Measurements from ENCODE around the gene RPL27A. TPM values are rescaled to one million over a fixed set of nuclear protein-coding genes. Genes with fewer than 3 reads are reported as not detected.

RPL27A gene
- total RNA-seq, 1 experiment from 2014 or later = 629 TPM

DNA sequence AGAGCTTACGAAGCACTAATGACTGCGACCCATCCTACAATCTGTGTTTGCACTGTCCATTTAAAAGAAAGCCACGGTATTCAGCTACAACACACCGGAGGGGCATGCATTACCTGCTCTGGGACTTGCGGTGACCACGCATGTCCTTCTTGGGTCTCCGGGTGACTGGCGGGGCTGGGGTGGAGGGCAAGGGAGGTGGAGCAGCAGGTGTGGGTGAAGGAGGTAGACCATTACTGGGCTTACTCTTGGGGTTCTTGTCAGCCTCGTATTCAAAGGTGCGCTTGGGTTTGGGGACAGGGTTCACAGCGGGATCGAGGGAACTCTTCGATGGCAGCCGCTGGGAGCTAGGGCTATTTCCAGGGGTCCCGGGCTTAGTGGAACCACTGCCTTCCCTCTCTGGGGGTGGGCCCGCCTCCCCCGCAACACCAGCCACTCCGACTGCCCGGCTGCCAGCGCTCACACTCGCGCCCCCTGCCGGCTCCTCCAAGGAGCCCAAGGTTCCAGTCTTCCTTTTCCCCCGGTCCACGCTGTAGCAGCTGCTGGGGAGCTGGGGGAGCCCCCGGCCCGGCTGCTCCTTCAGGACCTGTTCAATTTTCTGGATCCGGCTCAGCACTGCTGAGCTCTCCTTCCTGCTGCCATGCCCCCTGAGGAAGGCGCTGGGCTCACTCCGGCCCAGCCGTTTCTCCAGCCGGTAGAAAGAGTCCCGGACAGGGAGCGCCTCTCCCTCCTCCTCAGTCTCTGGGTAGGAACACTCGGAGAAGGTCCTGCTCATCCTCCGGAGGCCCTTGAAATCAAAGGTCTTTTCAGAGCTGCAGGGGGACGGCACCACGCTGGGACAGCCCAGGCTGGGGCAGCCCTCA, 47.5 kb downstream of the RPL27A start:
- Histone ChIP-seq H3K27me3 (replicated peaks; ENCODE audit: insufficient read depth, low read depth, low read length, poor library complexity) (no peaks in the 10 kb centered on the region), H3K4me3 (ENCODE audit: low read depth, low read length, poor library complexity, severe bottlenecking) (no peak overlapping the region), H3K36me3 (ENCODE audit: insufficient read depth, low read length, poor library complexity, severe bottlenecking) (no peaks in the 10 kb centered on the region), H3K9me3 (ENCODE audit: low read depth, low read length, poor library complexity, severe bottlenecking) (no peaks in the 10 kb centered on the region), H3K27ac (ENCODE audit: low read depth, low read length, poor library complexity, severe bottlenecking) (no peak overlapping the region), H3K4me1 (ENCODE audit: insufficient read depth, low read length, poor library complexity, severe bottlenecking) (no peaks in the 10 kb centered on the region)
- intact Hi-C loops (cut with micrococcal nuclease; ENCODE audit: unreplicated experiment) = no loop called here
- ChIA-PET POLR2A (ENCODE audit: low non-redundant PET) (no interaction called here), CTCF (no interaction called here)
- TF ChIP-seq EZH2 (IDR thresholded peaks at IDR 0.05; ENCODE audit: borderline replicate concordance, low read depth, low read length, poor library complexity, severe bottlenecking) = no peak
- TF ChIP-seq CTCF (conservative IDR thresholded peaks at IDR 0.05; ENCODE audit: low read depth, low read length) = no peak
- BruUV-seq (replicated peaks) = no TSS peak
- DNase-seq (ENCODE audit: low spot score) = no peak

GRCh38 chr11:8730697-8731020, 48.1 kb downstream of the RPL27A start:
- intact Hi-C loops (cut with micrococcal nuclease; ENCODE audit: unreplicated experiment) = no loop called here
- BruUV-seq (replicated peaks) = no TSS peak
- Histone ChIP-seq H3K4me1 (ENCODE audit: insufficient read depth, low read length, poor library complexity, severe bottlenecking) (no peaks in the 10 kb centered on the region), H3K27me3 (replicated peaks; ENCODE audit: insufficient read depth, low read depth, low read length, poor library complexity) (no peaks in the 10 kb centered on the region), H3K27ac (ENCODE audit: low read depth, low read length, poor library complexity, severe bottlenecking) (no peak overlapping the region), H3K36me3 (ENCODE audit: insufficient read depth, low read length, poor library complexity, severe bottlenecking) (no peaks in the 10 kb centered on the region), H3K4me3 (ENCODE audit: low read depth, low read length, poor library complexity, severe bottlenecking) (no peak overlapping the region), H3K9me3 (ENCODE audit: low read depth, low read length, poor library complexity, severe bottlenecking) (no peaks in the 10 kb centered on the region)
- POLR2A ChIA-PET (ENCODE audit: low non-redundant PET) = no interaction called here
- CTCF ChIA-PET = no interaction called here
- no peak for DNase-seq (ENCODE audit: low spot score)
- TF ChIP-seq EZH2 (IDR thresholded peaks at IDR 0.05; ENCODE audit: borderline replicate concordance, low read depth, low read length, poor library complexity, severe bottlenecking) (no peak), CTCF (conservative IDR thresholded peaks at IDR 0.05; ENCODE audit: low read depth, low read length) (no peak)

DNA sequence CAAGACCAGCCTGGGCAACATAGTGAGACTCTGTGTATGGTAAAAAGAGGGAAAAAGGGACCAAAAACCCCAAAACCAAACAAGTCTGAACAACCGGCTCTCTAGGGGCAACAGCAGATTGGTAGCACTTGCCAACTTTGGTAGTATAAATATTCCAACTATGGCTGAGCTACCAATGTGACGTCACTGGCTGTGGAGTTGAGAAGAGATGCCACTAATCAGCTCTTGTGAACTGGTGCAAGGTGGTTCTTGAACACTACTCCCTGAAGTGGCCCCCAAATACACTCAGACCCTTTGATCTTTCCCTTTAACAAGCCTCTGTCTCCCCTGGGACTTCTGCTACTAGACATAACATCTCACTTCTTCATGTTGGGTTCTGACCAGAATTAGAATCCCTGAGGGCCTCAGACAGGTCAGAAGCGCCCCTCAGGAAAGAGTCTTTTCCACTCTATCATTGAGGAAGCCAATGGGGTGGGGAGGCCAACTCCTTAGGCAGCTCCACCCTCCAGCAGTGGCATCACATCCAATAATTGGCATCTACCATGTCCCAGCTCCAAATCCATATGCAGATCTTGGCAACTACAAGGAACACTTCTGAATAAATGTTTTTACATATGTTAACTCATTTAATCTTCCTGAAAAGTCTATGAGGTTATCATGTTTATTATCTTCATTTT, 49.2 kb downstream of the RPL27A start:
- no peak overlapping the region for H3K27ac ChIP-seq (ENCODE audit: low read depth, low read length, poor library complexity, severe bottlenecking)

More for the DNA sequence above, 49.2 kb downstream of the RPL27A start:
- ChIA-PET POLR2A (ENCODE audit: low non-redundant PET) (no interaction called here), CTCF (no interaction called here)
- no peak for DNase-seq (ENCODE audit: low spot score)
- intact Hi-C loops (cut with micrococcal nuclease; ENCODE audit: unreplicated experiment) = no loop called here
- no TSS peak for BruUV-seq (replicated peaks)
- TF ChIP-seq CTCF (conservative IDR thresholded peaks at IDR 0.05; ENCODE audit: low read depth, low read length) = no peak
- no peak for TF ChIP-seq EZH2 (IDR thresholded peaks at IDR 0.05; ENCODE audit: borderline replicate concordance, low read depth, low read length, poor library complexity, severe bottlenecking)
- Histone ChIP-seq H3K4me1 (ENCODE audit: insufficient read depth, low read length, poor library complexity, severe bottlenecking) (no peaks in the 10 kb centered on the region), H3K9me3 (ENCODE audit: low read depth, low read length, poor library complexity, severe bottlenecking) (no peaks in the 10 kb centered on the region), H3K4me3 (ENCODE audit: low read depth, low read length, poor library complexity, severe bottlenecking) (no peak overlapping the region), H3K36me3 (ENCODE audit: insufficient read depth, low read length, poor library complexity, severe bottlenecking) (no peaks in the 10 kb centered on the region), H3K27me3 (replicated peaks; ENCODE audit: insufficient read depth, low read depth, low read length, poor library complexity) (no peaks in the 10 kb centered on the region)
